Liver (tissue), 10 donors: Measurements from ENCODE around the gene FAM25C. TPM values are rescaled to one million over a fixed set of nuclear protein-coding genes. Genes with fewer than 3 reads are reported as not detected.
"Not testable (repeated sequence)": the region's sequence is repeated elsewhere in the genome, so short reads cannot be mapped to it uniquely, and the experiment has no call there.

Experiments used
- DNase-seq: peaks from one replicate; pipeline ENCODE4 v3.0.0-alpha.2; 2017; ENCODE audit warnings: low spot score
- H3K27ac ChIP-seq, 2 donors: one replicate each; pipeline ENCODE4 v1.7.0; 2013; ENCODE audit warnings: inconsistent platforms in 2 of 2, low read length in 2 of 2, control low read depth in 1 of 2, low read depth in 1 of 2, mild to moderate bottlenecking in 1 of 2
- H3K27me3 ChIP-seq, 4 donors: one replicate each; pipeline versions ENCODE4 v1.6.1 to v1.7.0; 2013; ENCODE audit warnings: low read length in 3 of 4, inconsistent platforms in 1 of 4, mild to moderate bottlenecking in 1 of 4, moderate library complexity in 1 of 4; ENCODE audit not compliant: control insufficient read depth in 4 of 4, insufficient read depth in 4 of 4
- H3K36me3 ChIP-seq, 4 donors: one replicate each; pipeline versions ENCODE4 v1.6.1 to v1.7.0; 2013; ENCODE audit warnings: low read length in 3 of 4, mild to moderate bottlenecking in 3 of 4, low read depth in 1 of 4, moderate library complexity in 1 of 4; ENCODE audit not compliant: control insufficient read depth in 4 of 4, insufficient read depth in 3 of 4
- H3K4me1 ChIP-seq, 4 donors: one replicate each; pipeline versions ENCODE4 v1.6.1 to v1.7.0; 2013; ENCODE audit warnings: low read length in 3 of 4, mild to moderate bottlenecking in 3 of 4, moderate library complexity in 1 of 4; ENCODE audit not compliant: control insufficient read depth in 4 of 4, insufficient read depth in 4 of 4
- H3K4me3 ChIP-seq, 3 donors: one replicate each; pipeline versions ENCODE4 v1.6.1 to v1.7.0; 2013; ENCODE audit warnings: low read length in 3 of 3, control low read depth in 1 of 3, low read depth in 1 of 3, mild to moderate bottlenecking in 1 of 3
- H3K9ac ChIP-seq, 2 donors: one replicate each; pipeline ENCODE4 v1.7.0; 2013; ENCODE audit warnings: low read length in 2 of 2, mild to moderate bottlenecking in 2 of 2, moderate library complexity in 2 of 2, control low read depth in 1 of 2, low read depth in 1 of 2
- H3K9me3 ChIP-seq, 4 donors: one replicate each; pipeline versions ENCODE4 v1.6.1 to v1.7.0; 2013; ENCODE audit warnings: low read length in 3 of 4; ENCODE audit not compliant: control insufficient read depth in 4 of 4
- WGBS: extraction: QIAGEN DNeasy Blood & Tissue Kit; methylation state at CpG from one replicate; pipeline ENCODE4 v1.1.7; 2013; 5-methylcytosine and 5-hydroxymethylcytosine counted together
- polyA plus RNA-seq, 2 donors: library from polyadenylated mRNA; stranded (reverse) in 1 of 2; unstranded in 1 of 2; fragments of 200-250 nt in 1 of 2; fragments of >200 nt in 1 of 2; fragmentation: Nextera tagmentation in 1 of 2; extraction: Ambion mirVana in 1 of 2; gene quantifications; one replicate each; pipeline versions ENCODE4 v1.2.1 to v1.2.3, GENCODE V29; 2013 to 2015
- small RNA-seq: library from RNA; depleted of rRNA; stranded (forward); fragments of <200 nt; gene quantifications from one replicate; pipeline ENCODE3, GENCODE V24; 2014
- total RNA-seq, 2 donors: library from RNA; depleted of rRNA; stranded (reverse); fragments of >200 nt; gene quantifications; one replicate each; pipeline ENCODE4 v1.2.3, GENCODE V29; 2014
- donor health status: healthy.
- donor health status: healthy.
- donor health status: healthy.
- donor health status: healthy.
- donor health status: healthy.

Gene FAM25C
- total and polyA plus RNA-seq, 4 donors: not detected

GRCh38 chr10:47962785-47963184, 36.8 kb downstream of the FAM25C start:
- not testable (repeated sequence) for H3K36me3 ChIP-seq, H3K27me3 ChIP-seq, H3K4me3 ChIP-seq, DNase-seq, H3K9ac ChIP-seq, H3K9me3 ChIP-seq, H3K4me1 ChIP-seq, H3K27ac ChIP-seq
- no CpG with 5 or more reads among the region's 5 CpGs for WGBS

DNA sequence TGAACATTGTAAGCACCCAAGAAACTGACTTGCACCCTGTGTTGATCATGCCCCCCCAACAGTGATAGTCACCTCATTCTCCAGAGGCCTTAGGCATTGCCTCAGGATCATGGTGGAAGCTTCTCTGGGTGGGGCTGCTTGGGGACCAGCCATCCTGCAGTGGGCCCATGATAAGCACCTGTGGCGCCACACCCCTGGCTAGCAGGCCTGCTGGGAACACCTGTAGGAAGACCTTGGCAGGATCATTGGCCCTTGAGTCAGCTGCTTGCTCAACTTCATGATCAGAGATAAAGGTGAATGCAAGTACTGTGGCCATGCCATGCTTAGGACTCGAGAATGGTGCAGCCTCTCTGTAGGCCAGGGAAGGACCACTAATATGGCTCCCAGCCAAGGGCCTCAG, 38.9 kb downstream of the FAM25C start:
- not testable (repeated sequence) for H3K9ac ChIP-seq, H3K36me3 ChIP-seq, H3K27ac ChIP-seq, H3K9me3 ChIP-seq, H3K4me1 ChIP-seq, H3K27me3 ChIP-seq, DNase-seq, H3K4me3 ChIP-seq
- WGBS: no CpG with 5 or more reads among the region's 2 CpGs

GRCh38 chr10:47959677-47960076, 39.9 kb downstream of the FAM25C start:
- not testable (repeated sequence) for H3K4me1 ChIP-seq, H3K27me3 ChIP-seq, H3K9ac ChIP-seq, H3K9me3 ChIP-seq, H3K36me3 ChIP-seq, DNase-seq, H3K27ac ChIP-seq, H3K4me3 ChIP-seq
- WGBS: 87% methylated on average over 4 of the region's 5 CpGs

DNA sequence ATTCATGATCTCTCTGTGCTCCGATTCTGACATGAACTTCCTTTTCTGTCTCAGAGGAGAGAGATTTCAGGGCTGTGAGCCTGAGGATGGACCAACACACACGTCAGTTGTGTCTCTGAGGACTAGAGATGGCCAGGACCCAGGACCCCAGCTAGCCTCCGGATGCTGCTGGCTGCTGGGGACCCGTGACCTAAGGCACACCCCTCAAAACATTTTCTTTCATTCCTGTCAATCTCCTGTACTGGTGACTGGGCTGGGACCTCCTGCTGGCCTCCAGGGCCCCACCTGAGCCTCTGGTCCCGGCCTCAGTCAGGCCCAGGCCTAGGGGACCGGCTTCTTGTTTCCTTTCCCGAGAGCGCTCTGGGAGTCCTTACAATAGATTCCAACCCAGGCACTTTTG, 42.4 kb downstream of the FAM25C start:
- not testable (repeated sequence) for DNase-seq, H3K4me1 ChIP-seq, H3K36me3 ChIP-seq, H3K27ac ChIP-seq, H3K4me3 ChIP-seq, H3K27me3 ChIP-seq, H3K9me3 ChIP-seq, H3K9ac ChIP-seq
- 92% methylated on average over 8 of the region's 8 CpGs for WGBS

DNA sequence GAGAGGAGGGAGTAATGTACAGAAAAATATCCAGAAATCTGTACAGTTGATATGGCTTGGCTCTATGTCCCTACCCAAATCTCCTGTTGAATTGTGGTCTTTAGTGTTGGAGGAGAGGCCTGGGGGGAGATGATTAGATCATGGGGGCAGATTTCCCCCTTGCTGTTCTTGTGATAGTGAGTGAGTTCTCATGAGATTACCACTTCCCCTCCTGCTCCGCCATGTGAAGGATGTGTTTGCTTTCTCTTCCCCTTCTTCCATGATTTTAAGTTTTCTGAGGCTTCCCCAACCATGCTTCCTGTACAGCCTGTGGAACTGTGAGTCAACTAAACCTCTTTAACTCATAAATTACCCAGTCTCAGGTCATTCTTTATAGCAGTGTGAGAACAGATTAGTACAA, 52.2 kb downstream of the FAM25C start:
- not testable (repeated sequence) for H3K27me3 ChIP-seq, H3K27ac ChIP-seq, H3K9ac ChIP-seq, H3K36me3 ChIP-seq, H3K4me3 ChIP-seq, H3K4me1 ChIP-seq, H3K9me3 ChIP-seq, DNase-seq
- WGBS: 73% methylated on average over 1 of the region's 1 CpG

Small RNAs within 50 kb of the gene (small RNA-seq; reads per million reads assigned to genes)
- not detected for gene RNA5SP315

Other genes with a start within 250 kb of the FAM25C start
- 1 to 10 TPM in 1 of 2 donors, under 1 TPM in 1; 0.14 to 2.8 TPM for gene SYT15B, start 236.2 kb downstream of the FAM25C start, total RNA-seq
- gene SYT15B, start 236.2 kb downstream of the FAM25C start, polyA plus RNA-seq: under 1 TPM; 0.24 to 0.58 TPM
- not detected for gene NPY4R2, start 81.1 kb downstream of the FAM25C start, total RNA-seq
- gene NPY4R2, start 81.1 kb downstream of the FAM25C start, polyA plus RNA-seq: not detected